Prostate gland (tissue), 2 donors: Measurements from ENCODE around the gene KCNQ4.

Experiments
- POLR2A ChIP-seq: fragments of 450-650 bp; IDR thresholded peaks from one replicate; pipeline ENCODE4 v1.6.1; 2016; ENCODE audit warnings: antibody characterized with exemption, mild to moderate bottlenecking
- POLR2AphosphoS5 ChIP-seq: sonication (generic); formaldehyde crosslinking; IDR thresholded peaks from one replicate; pipeline ENCODE4 v1.6.1; 2017; ENCODE audit warnings: antibody characterized with exemption
- TF ChIP-seq, protein P1 (sequence below), 4 experiments: fragments of 200-600 bp in 2 of 4; fragments of 450-650 bp in 2 of 4; sonication (generic) in 2 of 4; IDR thresholded peaks; 1 replicate in 3 of 4; 2 replicates in 1 of 4; pipeline ENCODE4 v1.5.1; 2016 to 2019; ENCODE audit warnings: antibody characterized with exemption in 4 of 4, mild to moderate bottlenecking in 2 of 4, moderate library complexity in 2 of 4

GRCh38 chr1:40820911-40821693, 37.5 kb downstream of the KCNQ4 start:
- TF ChIP-seq POLR2A (no peak), POLR2AphosphoS5 (no peak)
- TF ChIP-seq, protein P1, sequence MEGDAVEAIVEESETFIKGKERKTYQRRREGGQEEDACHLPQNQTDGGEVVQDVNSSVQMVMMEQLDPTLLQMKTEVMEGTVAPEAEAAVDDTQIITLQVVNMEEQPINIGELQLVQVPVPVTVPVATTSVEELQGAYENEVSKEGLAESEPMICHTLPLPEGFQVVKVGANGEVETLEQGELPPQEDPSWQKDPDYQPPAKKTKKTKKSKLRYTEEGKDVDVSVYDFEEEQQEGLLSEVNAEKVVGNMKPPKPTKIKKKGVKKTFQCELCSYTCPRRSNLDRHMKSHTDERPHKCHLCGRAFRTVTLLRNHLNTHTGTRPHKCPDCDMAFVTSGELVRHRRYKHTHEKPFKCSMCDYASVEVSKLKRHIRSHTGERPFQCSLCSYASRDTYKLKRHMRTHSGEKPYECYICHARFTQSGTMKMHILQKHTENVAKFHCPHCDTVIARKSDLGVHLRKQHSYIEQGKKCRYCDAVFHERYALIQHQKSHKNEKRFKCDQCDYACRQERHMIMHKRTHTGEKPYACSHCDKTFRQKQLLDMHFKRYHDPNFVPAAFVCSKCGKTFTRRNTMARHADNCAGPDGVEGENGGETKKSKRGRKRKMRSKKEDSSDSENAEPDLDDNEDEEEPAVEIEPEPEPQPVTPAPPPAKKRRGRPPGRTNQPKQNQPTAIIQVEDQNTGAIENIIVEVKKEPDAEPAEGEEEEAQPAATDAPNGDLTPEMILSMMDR (IDR thresholded peaks at IDR 0.05): no peak
